Measurements from ENCODE around the gene MRPS9. TPM values are rescaled to one million over a fixed set of nuclear protein-coding genes. Genes with fewer than 3 reads are reported as not detected.

Gene MRPS9
- total and polyA plus RNA-seq, 2 of the 13 experiments (the other 11 are each of a cell fraction or from before 2014, with no cell fraction given), result 31.2 to 91.8 TPM

- intact Hi-C loops (cut with micrococcal nuclease; ENCODE audit: unreplicated experiment) (no loop called here), in situ Hi-C loops (cut with HindIII; ENCODE audit: extremely low pct_ligation_motif_present, low pct_unique_long_range_greater_than_20kb) (no loop called here)
- H3K4me1 ChIP-seq (ENCODE audit: insufficient read depth, low read length), result no peaks in the 10 kb centered on the region
- DNase-seq (ENCODE audit: low spot score), result no peak
- FAIRE-seq, result no peak
- no peak overlapping the region for H3K4me2 ChIP-seq (ENCODE audit: low read depth, low read length)
- H3K79me2 ChIP-seq (ENCODE audit: insufficient read depth, low read length), result no peaks in the 10 kb centered on the region
- H3K27ac ChIP-seq (ENCODE audit: extremely low read length, insufficient read depth, low read length), result no peak overlapping the region
- ChIA-PET CTCF (ENCODE audit: low intra/inter-chr PET ratio, low total read pairs) (no interaction called here), POLR2A (no interaction called here)
- 34% methylated on average over 15 of the region's 15 CpGs for WGBS (ENCODE audit: low lambda C conversion rate)
- no peaks in the 10 kb centered on the region for H3K9me3 ChIP-seq (ENCODE audit: low read length)
- no peak overlapping the region for H2AFZ ChIP-seq (ENCODE audit: low read length)
- peaks cover 0 to 19% of the 10 kb centered on the region in 2 experiments; a peak in 2 of 5 replicates for H3K27me3 ChIP-seq (ENCODE audit: control insufficient read depth in 1 of 2, insufficient read depth in 2 of 2, low read length in 2 of 2)
- no TSS peak for BruUV-seq (replicated peaks)
- TF ChIP-seq ZNF10 (CRISPR knock-in tag; IDR thresholded peaks at IDR 0.05; ENCODE audit: borderline replicate concordance, low read depth) (no peak), CHD4 (IDR thresholded peaks at IDR 0.05; ENCODE audit: borderline replicate concordance, low read length) (no peak), POLR2A (IDR thresholded peaks at IDR 0.05; ENCODE audit: insufficient read depth in 1 of 2, low read depth in 2 of 2, low read length in 2 of 2) (no peak), ZNF563 (CRISPR knock-in tag; IDR thresholded peaks at IDR 0.05) (no peak), FOXA3 (CRISPR knock-in tag; IDR thresholded peaks at IDR 0.05) (no peak), ZNF674 (CRISPR knock-in tag; IDR thresholded peaks at IDR 0.05; ENCODE audit: low read depth) (no peak), ZNF317 (CRISPR knock-in tag; IDR thresholded peaks at IDR 0.05) (no peak), ZNF12 (CRISPR knock-in tag; IDR thresholded peaks at IDR 0.05) (no peak), UBTF (CRISPR knock-in tag; IDR thresholded peaks at IDR 0.05) (no peak), ZNF362 (CRISPR knock-in tag; IDR thresholded peaks at IDR 0.05; ENCODE audit: borderline replicate concordance) (no peak), ZBTB2 (CRISPR knock-in tag; IDR thresholded peaks at IDR 0.05; ENCODE audit: low read depth) (no peak)
- TF ChIP-seq, protein P1, sequence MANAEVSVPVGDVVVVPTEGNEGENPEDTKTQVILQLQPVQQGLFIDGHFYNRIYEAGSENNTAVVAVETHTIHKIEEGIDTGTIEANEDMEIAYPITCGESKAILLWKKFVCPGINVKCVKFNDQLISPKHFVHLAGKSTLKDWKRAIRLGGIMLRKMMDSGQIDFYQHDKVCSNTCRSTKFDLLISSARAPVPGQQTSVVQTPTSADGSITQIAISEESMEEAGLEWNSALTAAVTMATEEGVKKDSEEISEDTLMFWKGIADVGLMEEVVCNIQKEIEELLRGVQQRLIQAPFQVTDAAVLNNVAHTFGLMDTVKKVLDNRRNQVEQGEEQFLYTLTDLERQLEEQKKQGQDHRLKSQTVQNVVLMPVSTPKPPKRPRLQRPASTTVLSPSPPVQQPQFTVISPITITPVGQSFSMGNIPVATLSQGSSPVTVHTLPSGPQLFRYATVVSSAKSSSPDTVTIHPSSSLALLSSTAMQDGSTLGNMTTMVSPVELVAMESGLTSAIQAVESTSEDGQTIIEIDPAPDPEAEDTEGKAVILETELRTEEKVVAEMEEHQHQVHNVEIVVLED (CRISPR knock-in tag; IDR thresholded peaks at IDR 0.05; ENCODE audit: borderline replicate concordance), result no peak
- H3K4me3 ChIP-seq (replicated peaks in 1 of 3; ENCODE audit: insufficient read depth in 1 of 3, low read depth in 2 of 3, low read length in 3 of 3), result no peak overlapping the region
- no peaks in the 10 kb centered on the region for H4K20me1 ChIP-seq (ENCODE audit: insufficient read depth, low read length)
- no peak overlapping the region for H3K9ac ChIP-seq (ENCODE audit: insufficient read depth, low read depth, low read length)
- ATAC-seq, result no peak
- H3K36me3 ChIP-seq (replicated peaks in 1 of 2; ENCODE audit: control insufficient read depth in 1 of 2, insufficient read depth in 2 of 2, low read length in 2 of 2), result no peaks in the 10 kb centered on the region
These were observed 89.5 kb downstream of the MRPS9 start for GRCh38 chr2:105127289-105127915.

All from HepG2 (cell line).